Skeletal muscle satellite cell (primary cell): ENCODE measurements around the gene TPR.

Experiments used
- H3K27me3 ChIP-seq: 2 replicates; pipeline ENCODE4 v1.7.0; 2013; ENCODE audit warnings: low read length; ENCODE audit not compliant: control insufficient read depth, insufficient read depth
- H3K36me3 ChIP-seq: 2 replicates; pipeline ENCODE4 v1.7.0; 2013; ENCODE audit warnings: mild to moderate bottlenecking, control low read depth, low read length; ENCODE audit not compliant: insufficient read depth
- H3K4me1 ChIP-seq: 2 replicates; pipeline ENCODE4 v1.7.0; 2013; ENCODE audit warnings: low read length; ENCODE audit not compliant: control insufficient read depth, insufficient read depth
- H3K4me2 ChIP-seq: 2 replicates; pipeline ENCODE4 v1.7.0; 2013; ENCODE audit warnings: mild to moderate bottlenecking, low read length
- H3K4me3 ChIP-seq: 2 replicates; pipeline ENCODE4 v1.7.0; 2013; ENCODE audit warnings: low read length
- H3K9ac ChIP-seq: 2 replicates; pipeline ENCODE4 v1.7.0; 2013; ENCODE audit warnings: mild to moderate bottlenecking, low read depth, low read length, moderate library complexity
- H3K9me3 ChIP-seq: replicated peaks from 2 replicates; pipeline ENCODE4 v1.7.0; 2013; ENCODE audit warnings: mild to moderate bottlenecking, control low read depth, low read length

Gene TPR

DNA sequence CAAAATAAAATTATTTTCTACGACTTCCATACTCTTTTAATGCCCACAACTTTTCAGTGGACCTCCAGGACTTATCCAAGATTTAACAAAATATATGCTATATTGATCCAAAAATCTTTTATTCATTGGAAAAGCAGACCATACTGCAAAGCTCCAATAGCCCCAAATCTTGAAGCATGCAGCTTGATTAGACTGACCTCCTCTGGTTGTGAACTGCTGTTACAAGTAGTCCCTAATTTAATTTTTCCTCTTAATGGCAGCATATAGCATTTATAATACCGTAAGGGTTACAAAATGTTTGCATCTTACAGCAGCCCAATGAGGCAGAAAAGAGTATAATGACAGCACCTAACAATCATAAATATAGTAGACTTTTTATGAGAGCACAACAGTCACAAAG is 49.8 kb downstream of the TPR start:
- no peaks in the 10 kb centered on the region for H3K4me1 ChIP-seq
- H3K27me3 ChIP-seq = no peaks in the 10 kb centered on the region
- no peak overlapping the region for H3K4me2 ChIP-seq
- peaks cover 75% of the 10 kb centered on the region for H3K36me3 ChIP-seq
- no peak overlapping the region for H3K4me3 ChIP-seq
- no peak overlapping the region for H3K9ac ChIP-seq
- no peaks in the 10 kb centered on the region for H3K9me3 ChIP-seq

DNA sequence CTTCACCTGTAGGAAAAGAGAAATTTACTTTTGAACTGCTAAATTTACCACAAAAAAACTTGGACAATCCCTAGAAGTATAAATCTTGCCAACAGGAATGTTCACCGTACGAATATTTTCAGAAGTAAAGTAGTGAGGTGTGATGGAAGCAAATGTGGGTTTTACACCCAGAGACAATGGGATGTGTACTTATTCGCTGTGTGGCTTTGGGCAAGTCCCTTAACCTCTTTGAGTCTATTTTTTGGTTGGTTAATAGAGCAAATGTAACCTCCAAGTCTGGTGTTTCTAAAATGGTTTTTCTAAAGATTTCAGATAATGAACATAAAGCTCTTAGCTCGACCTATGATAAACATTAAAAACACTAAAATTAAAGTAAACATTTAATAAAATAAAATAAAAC is 51.2 kb downstream of the TPR start:
- no peak overlapping the region for H3K4me3 ChIP-seq

DNA sequence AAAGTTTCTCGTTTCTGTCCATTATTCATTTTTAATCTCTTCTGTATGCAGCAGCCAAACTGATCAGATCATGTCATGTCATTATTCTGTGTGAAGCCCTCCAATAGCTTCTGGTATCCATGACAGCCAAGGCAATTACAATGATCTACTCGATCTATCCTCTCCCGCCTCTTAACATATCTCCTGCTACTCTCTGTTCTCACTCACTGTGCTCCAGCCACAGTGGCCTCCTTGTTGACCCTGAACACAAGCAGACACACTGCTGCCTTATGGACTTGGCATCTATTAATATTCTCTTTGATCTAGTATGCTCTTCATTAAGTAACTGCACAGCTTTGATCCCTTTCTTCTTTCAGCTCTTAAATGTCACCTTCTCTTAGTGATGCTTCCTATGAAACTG is 59.5 kb downstream of the TPR start:
- Histone ChIP-seq H3K4me3 (no peak overlapping the region), H3K27me3 (no peaks in the 10 kb centered on the region), H3K4me2 (no peak overlapping the region), H3K36me3 (peaks cover 66% of the 10 kb centered on the region), H3K4me1 (no peaks in the 10 kb centered on the region), H3K9ac (no peak overlapping the region), H3K9me3 (no peaks in the 10 kb centered on the region)

More for the DNA sequence above, 51.2 kb downstream of the TPR start:
- Histone ChIP-seq H3K4me2 (no peak overlapping the region), H3K9me3 (no peaks in the 10 kb centered on the region), H3K9ac (no peak overlapping the region), H3K4me1 (no peaks in the 10 kb centered on the region), H3K36me3 (peaks cover 76% of the 10 kb centered on the region), H3K27me3 (no peaks in the 10 kb centered on the region)

DNA sequence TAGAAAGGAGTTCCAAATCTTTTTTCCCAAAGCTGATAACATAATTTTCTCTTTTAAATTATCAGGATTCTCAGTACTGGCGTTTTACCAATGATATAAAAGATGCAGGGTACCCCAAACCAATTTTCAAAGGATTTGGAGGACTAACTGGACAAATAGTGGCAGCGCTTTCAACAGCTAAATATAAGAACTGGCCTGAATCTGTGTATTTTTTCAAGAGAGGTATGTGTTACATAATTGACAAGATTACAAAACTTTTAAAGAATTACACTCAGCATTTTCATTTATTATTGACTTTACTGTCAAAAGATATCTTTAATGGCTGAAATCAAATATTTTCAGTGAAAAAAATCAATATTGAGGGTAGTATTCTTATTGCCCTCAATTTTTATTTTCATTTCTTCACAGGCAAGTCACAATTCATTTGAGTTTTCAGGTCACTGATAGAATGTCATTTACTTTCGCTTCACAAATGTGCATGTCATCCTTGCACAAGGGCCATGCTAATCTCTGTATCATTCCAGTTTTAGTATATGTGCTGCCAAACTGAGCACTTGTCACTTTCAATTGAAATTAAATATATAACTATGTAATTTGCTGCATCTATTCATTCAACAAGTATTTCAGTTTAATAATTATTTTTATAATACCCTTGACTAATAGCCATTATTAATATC is 63.5 kb downstream of the TPR start:
- Histone ChIP-seq H3K9me3 (no peaks in the 10 kb centered on the region), H3K36me3 (peaks cover 33% of the 10 kb centered on the region), H3K4me1 (no peaks in the 10 kb centered on the region), H3K9ac (no peak overlapping the region), H3K4me3 (no peak overlapping the region), H3K27me3 (no peaks in the 10 kb centered on the region), H3K4me2 (no peak overlapping the region)

DNA sequence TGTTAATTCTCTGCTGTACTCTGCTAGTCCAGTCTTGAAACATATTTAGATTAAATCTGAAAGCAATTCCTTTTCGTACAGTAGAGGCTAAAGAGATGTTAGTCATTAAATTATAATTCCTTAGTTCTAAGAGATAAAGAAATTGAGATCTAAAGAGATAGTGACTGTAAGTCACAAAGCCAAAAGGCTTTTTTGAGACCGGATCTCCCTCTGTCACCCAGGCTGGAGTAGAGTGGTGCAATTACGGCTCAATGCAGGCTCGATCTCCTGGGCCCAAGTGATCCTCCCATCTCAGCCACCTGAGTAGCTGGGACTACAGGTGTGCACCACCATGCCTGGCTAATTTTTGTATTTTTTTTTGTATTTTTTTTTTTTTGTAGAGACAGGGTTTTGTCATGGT is 64.7 kb downstream of the TPR start:
- Histone ChIP-seq H3K9me3 (no peaks in the 10 kb centered on the region), H3K4me2 (no peak overlapping the region), H3K4me1 (no peaks in the 10 kb centered on the region), H3K36me3 (peaks cover 23% of the 10 kb centered on the region), H3K27me3 (no peaks in the 10 kb centered on the region), H3K4me3 (no peak overlapping the region), H3K9ac (no peak overlapping the region)

DNA sequence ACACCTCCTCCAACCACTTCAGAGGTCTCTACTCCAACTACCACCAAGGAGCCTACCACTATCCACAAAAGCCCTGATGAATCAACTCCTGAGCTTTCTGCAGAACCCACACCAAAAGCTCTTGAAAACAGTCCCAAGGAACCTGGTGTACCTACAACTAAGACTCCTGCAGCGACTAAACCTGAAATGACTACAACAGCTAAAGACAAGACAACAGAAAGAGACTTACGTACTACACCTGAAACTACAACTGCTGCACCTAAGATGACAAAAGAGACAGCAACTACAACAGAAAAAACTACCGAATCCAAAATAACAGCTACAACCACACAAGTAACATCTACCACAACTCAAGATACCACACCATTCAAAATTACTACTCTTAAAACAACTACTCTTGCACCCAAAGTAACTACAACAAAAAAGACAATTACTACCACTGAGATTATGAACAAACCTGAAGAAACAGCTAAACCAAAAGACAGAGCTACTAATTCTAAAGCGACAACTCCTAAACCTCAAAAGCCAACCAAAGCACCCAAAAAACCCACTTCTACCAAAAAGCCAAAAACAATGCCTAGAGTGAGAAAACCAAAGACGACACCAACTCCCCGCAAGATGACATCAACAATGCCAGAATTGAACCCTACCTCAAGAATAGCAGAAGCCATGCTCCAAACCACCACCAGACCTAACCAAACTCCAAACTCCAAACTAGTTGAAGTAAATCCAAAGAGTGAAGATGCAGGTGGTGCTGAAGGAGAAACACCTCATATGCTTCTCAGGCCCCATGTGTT is 66.6 kb downstream of the TPR start:
- no peaks in the 10 kb centered on the region for H3K9me3 ChIP-seq
- H3K4me2 ChIP-seq = no peak overlapping the region
- H3K9ac ChIP-seq = no peak overlapping the region
- peaks cover 10% of the 10 kb centered on the region for H3K36me3 ChIP-seq
- no peak overlapping the region for H3K4me3 ChIP-seq
- no peaks in the 10 kb centered on the region for H3K27me3 ChIP-seq
- no peaks in the 10 kb centered on the region for H3K4me1 ChIP-seq

DNA sequence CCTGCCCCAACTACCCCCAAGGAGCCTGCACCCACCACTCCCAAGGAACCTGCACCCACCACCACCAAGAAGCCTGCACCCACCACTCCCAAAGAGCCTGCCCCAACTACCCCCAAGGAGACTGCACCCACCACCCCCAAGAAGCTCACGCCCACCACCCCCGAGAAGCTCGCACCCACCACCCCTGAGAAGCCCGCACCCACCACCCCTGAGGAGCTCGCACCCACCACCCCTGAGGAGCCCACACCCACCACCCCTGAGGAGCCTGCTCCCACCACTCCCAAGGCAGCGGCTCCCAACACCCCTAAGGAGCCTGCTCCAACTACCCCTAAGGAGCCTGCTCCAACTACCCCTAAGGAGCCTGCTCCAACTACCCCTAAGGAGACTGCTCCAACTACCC is 67.6 kb downstream of the TPR start:
- Histone ChIP-seq H3K9ac (no peak overlapping the region), H3K4me2 (no peak overlapping the region), H3K9me3 (no peaks in the 10 kb centered on the region), H3K36me3 (peaks cover 5% of the 10 kb centered on the region), H3K4me3 (no peak overlapping the region), H3K27me3 (no peaks in the 10 kb centered on the region), H3K4me1 (no peaks in the 10 kb centered on the region)

DNA sequence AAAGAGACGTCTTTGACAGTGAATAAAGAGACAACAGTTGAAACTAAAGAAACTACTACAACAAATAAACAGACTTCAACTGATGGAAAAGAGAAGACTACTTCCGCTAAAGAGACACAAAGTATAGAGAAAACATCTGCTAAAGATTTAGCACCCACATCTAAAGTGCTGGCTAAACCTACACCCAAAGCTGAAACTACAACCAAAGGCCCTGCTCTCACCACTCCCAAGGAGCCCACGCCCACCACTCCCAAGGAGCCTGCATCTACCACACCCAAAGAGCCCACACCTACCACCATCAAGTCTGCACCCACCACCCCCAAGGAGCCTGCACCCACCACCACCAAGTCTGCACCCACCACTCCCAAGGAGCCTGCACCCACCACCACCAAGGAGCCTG is 68.5 kb downstream of the TPR start:
- H3K4me1 ChIP-seq = no peaks in the 10 kb centered on the region
- no peak overlapping the region for H3K9ac ChIP-seq
- H3K4me2 ChIP-seq = no peak overlapping the region
- H3K9me3 ChIP-seq = no peaks in the 10 kb centered on the region
- no peaks in the 10 kb centered on the region for H3K36me3 ChIP-seq
- H3K27me3 ChIP-seq = no peaks in the 10 kb centered on the region
- H3K4me3 ChIP-seq = no peak overlapping the region

DNA sequence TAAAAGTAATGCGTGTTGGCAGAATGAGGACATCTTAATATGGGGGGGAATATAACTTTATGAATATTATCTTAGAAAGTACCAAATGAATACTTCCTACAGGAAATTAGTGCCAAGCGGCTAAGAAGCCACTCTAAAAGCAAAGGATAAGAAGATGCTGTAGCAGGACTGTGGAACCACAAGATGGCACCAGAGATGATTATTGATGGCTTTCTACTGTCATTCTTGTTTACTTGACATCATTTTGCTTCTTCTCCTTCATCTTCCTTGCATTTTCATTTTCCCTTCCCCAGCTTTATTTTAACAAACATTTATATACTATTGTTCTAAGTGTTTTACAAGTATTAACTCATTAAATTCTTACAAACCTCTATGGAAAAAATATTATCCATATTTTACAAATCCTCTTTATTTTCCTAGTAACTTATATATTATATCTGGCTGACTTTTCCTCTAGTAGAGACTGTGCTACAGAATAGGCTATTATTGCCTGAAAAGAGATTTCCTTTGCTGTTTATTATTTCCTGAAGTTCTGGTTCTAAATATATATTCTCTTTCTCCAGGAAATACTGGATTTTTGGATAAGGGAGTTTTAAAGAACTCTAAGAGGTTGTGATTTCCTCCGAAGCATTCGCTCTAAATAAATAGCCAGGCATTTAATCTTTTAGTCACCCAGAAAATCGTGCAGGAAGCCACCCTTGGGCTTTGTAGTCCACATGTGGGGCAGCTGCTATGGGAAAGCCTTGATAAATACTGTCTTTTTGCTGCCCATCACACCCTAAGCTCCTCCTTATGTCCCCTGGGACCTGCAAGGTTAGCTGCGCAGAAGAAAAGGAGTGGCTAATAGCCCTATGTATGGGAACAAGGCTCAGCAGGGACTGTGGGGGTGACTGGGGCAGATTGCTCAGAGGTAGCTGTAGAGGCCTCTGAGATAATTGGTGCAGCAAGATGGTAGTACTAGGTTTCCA is 69.8 kb downstream of the TPR start:
- Histone ChIP-seq H3K4me1 (no peaks in the 10 kb centered on the region), H3K4me2 (no peak overlapping the region), H3K9me3 (no peaks in the 10 kb centered on the region), H3K27me3 (no peaks in the 10 kb centered on the region), H3K9ac (no peak overlapping the region), H3K36me3 (no peaks in the 10 kb centered on the region), H3K4me3 (no peak overlapping the region)

DNA sequence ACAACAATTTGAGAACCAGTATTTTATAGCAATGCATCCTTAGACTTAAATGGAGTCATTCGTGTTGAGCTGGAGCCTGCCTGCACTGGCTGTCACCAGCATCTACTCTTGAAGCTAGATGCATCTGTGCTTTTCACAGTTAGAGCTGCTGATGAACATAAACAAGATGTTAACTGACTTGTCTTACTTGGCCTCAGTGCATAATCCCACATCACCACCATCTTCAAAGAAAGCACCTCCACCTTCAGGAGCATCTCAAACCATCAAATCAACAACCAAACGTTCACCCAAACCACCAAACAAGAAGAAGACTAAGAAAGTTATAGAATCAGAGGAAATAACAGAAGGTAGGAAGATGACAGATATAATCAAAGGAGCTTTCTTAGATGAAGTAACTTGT is 71.1 kb downstream of the TPR start:
- no peaks in the 10 kb centered on the region for H3K4me1 ChIP-seq
- no peak overlapping the region for H3K4me2 ChIP-seq
- H3K27me3 ChIP-seq = no peaks in the 10 kb centered on the region
- H3K9me3 ChIP-seq = no peaks in the 10 kb centered on the region
- no peaks in the 10 kb centered on the region for H3K36me3 ChIP-seq
- no peak overlapping the region for H3K4me3 ChIP-seq
- H3K9ac ChIP-seq = no peak overlapping the region

DNA sequence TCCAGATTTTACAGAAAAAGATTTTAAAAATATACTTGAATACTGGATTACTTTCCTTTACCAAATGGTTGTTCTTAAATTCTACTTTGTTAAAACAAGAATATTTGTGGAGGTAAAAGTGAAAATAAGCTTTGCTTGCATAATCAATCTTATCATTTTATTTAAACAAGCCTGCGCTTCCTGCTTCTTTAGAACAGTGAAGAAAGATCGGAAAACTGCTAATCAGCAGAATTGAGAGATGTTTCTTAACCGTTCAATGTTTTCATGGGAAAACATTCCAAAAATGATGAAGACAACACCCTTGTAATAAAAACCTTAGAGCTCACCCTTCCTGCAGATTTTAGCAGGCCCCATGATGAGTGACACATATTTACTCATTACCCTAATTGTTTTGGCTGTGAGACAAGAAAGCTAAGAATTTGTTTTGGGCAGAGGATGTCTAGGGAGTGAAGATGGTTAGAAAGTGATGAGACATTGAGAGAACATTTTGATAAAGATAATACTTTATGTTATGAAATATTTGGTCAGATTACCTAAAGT is 72.6 kb downstream of the TPR start:
- Histone ChIP-seq H3K27me3 (no peaks in the 10 kb centered on the region), H3K4me1 (no peaks in the 10 kb centered on the region), H3K9me3 (no peaks in the 10 kb centered on the region), H3K9ac (no peak overlapping the region), H3K36me3 (no peaks in the 10 kb centered on the region), H3K4me2 (no peak overlapping the region), H3K4me3 (no peak overlapping the region)
